Measurements from ENCODE around the gene STK24. TPM values are rescaled to one million over a fixed set of nuclear protein-coding genes. Genes with fewer than 3 reads are reported as not detected.

STK24 gene
- total RNA-seq, 1 donor from 2014 or later: 94.6 TPM

DNA sequence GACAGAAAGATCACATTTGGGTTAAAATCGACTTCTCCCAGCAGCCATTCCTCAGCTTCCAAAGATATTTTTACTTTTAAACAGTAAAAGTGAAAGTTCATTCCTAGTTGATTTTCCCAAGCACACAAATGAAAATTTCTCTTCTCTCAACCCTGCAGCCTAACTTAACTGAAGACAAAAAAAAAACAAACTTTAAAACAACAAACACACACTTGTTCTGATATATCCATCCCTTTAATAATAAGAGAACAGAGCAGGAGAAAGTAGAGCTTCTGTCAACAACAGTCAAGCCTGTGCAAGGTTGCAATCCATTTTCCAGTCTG, 72.9 kb downstream of the STK24 start:
- ATAC-seq (no peak), DNase-seq (no peak)
- no peaks in the 10 kb centered on the region for H3K27me3 ChIP-seq
- intact Hi-C loops (cut with DNase I): no loop called here
- peaks cover 60% of the 10 kb centered on the region for H3K4me1 ChIP-seq
- no peaks in the 10 kb centered on the region for H3K9me3 ChIP-seq
- peak overlapping the region; percentile 0 for H3K27ac ChIP-seq
- H3K4me3 ChIP-seq: no peak overlapping the region
- TF ChIP-seq, protein P1, sequence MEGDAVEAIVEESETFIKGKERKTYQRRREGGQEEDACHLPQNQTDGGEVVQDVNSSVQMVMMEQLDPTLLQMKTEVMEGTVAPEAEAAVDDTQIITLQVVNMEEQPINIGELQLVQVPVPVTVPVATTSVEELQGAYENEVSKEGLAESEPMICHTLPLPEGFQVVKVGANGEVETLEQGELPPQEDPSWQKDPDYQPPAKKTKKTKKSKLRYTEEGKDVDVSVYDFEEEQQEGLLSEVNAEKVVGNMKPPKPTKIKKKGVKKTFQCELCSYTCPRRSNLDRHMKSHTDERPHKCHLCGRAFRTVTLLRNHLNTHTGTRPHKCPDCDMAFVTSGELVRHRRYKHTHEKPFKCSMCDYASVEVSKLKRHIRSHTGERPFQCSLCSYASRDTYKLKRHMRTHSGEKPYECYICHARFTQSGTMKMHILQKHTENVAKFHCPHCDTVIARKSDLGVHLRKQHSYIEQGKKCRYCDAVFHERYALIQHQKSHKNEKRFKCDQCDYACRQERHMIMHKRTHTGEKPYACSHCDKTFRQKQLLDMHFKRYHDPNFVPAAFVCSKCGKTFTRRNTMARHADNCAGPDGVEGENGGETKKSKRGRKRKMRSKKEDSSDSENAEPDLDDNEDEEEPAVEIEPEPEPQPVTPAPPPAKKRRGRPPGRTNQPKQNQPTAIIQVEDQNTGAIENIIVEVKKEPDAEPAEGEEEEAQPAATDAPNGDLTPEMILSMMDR (IDR thresholded peaks at IDR 0.05): no peak
- H3K36me3 ChIP-seq: peaks cover 5% of the 10 kb centered on the region

DNA sequence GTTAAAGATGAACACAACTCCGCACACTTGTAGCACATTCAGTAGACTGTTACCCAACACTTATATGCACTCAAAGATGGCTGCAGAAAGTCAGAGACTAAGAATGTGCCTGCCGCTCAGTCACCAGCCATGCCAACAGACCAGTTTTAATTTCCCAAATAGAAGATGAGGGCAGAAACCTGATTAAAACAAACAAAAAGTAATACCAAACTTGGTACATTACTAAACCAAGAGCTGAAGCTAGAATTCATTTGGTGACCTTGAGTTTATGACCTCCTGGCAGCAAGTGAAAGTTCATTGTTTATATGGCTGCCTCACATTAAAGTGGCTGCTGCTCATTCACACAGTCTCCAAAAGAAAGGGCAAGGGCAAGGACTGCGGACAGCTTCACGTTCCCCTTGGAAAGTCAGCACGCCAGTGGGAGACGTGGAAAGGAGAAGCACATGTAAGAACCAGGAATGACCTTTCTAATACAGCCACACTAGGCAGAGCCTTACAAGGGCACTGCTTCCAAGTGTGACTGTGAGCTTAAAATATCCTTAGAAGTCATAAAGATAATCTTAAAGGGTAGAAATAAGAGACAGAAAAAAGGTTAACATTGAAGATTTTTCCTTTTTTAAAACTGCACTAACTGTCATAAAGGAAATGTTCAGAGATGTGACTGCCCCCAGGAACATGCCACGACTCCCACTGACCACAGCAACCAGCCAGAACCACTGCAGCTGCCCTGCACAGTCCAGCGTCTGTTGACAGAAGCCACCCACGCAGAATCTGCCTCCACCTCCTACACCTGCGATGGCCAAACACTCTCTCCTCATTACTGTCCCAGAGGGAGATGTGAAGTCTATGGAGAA, 73.5 kb downstream of the STK24 start:
- Histone ChIP-seq H3K4me3 (no peak overlapping the region), H3K9me3 (no peaks in the 10 kb centered on the region), H3K4me1 (peaks cover 54% of the 10 kb centered on the region), H3K36me3 (peaks cover 5% of the 10 kb centered on the region), H3K27me3 (no peaks in the 10 kb centered on the region), H3K27ac (peak overlapping the region; percentile 0)
- TF ChIP-seq, protein P1 (IDR thresholded peaks at IDR 0.05): no peak
- intact Hi-C loops (cut with DNase I): no loop called here
- ATAC-seq (no peak), DNase-seq (peak; percentile 33)

DNA sequence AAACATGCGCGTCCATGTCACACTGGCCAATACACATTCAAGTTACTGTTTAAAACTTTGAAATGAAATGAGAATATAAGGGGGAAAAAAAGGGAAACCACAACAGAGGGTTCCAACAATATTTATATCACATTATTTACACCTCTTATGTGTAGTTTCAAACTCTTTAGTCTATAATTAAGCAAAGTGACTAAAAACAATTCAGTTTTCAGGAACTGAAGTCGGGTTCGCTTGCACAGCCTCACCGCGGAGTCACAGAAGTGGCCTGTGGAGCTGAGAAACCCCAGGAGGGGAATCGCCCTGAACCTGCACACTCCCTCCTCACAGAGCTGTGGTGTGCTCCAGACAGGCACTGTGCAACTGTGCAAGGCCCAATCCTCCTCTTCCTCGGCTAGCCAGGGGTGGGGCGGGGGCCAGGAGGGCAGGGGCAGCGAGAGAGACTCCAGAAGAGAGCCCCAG, 75.9 kb downstream of the STK24 start:
- DNase-seq (no peak), ATAC-seq (no peak)
- H3K27ac ChIP-seq: no peak overlapping the region
- H3K9me3 ChIP-seq: no peaks in the 10 kb centered on the region
- H3K27me3 ChIP-seq: no peaks in the 10 kb centered on the region
- intact Hi-C loops (cut with DNase I): no loop called here
- no peak overlapping the region for H3K4me3 ChIP-seq
- peaks cover 5% of the 10 kb centered on the region for H3K36me3 ChIP-seq
- TF ChIP-seq, protein P1 (IDR thresholded peaks at IDR 0.05): no peak
- peaks cover 50% of the 10 kb centered on the region for H3K4me1 ChIP-seq

DNA sequence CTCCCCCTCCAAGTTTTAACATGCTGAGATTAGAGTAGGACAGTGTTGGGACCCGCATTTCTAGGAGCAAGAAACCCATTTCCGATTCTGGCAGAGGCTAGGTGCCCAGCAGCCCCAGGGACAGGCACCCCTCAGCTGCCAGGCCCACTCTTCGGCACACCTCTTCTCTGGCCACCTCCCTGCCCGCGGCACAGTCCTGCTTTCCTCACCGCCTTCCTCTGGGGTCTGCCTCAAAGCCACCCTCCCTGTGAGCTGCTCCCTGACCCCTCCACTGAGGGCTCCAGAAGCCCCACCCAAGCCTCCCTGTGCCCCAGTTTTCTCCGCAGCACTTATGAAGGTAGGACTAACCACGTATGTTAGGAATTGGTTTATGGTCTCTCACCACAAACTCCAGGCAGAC, 79.9 kb downstream of the STK24 start:
- intact Hi-C loops (cut with DNase I): loop anchor here (10.0 kb wide), 1 partner anchor 68 kb away; no protein-coding TSS in a partner anchor
- ATAC-seq: peak; percentile 8

DNA sequence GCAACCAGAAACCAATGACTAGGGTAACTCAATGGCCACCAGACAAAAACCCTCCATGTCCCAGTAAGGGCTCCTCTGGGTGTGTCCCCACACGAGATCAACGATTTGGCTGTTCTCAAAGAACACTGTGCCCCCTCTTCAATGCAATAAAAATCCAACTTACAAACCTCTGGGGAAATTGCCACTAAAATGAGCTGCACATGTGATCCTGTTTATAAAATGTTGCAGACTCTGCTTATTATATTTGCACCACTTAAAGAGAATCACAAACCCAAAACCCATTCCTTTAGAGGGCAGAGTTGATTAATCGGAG, 80.5 kb downstream of the STK24 start:
- TF ChIP-seq, protein P1 (IDR thresholded peaks at IDR 0.05): no peak
- no peaks in the 10 kb centered on the region for H3K9me3 ChIP-seq
- H3K27ac ChIP-seq: peak overlapping the region; percentile 69
- intact Hi-C loops (cut with DNase I): loop anchor here (10.0 kb wide), 1 partner anchor 68 kb away; no protein-coding TSS in a partner anchor
- peaks cover 5% of the 10 kb centered on the region for H3K36me3 ChIP-seq
- H3K4me3 ChIP-seq: no peak overlapping the region
- no peaks in the 10 kb centered on the region for H3K27me3 ChIP-seq
- ATAC-seq (no peak), DNase-seq (no peak)
- peaks cover 40% of the 10 kb centered on the region for H3K4me1 ChIP-seq

More for the DNA sequence above, 79.9 kb downstream of the STK24 start:
- TF ChIP-seq, protein P1 (IDR thresholded peaks at IDR 0.05): no peak
- Histone ChIP-seq H3K36me3 (peaks cover 5% of the 10 kb centered on the region), H3K27me3 (no peaks in the 10 kb centered on the region), H3K27ac (peak overlapping the region; percentile 69), H3K4me1 (peaks cover 35% of the 10 kb centered on the region), H3K9me3 (no peaks in the 10 kb centered on the region), H3K4me3 (no peak overlapping the region)
- DNase-seq: no peak

Data from upper lobe of right lung (tissue), 1 donor.